Measurements from ENCODE around the gene SRC.

SRC gene

GRCh38 chr20:37315452-37316110 lies 30.4 kb upstream of the SRC start:
- DNase-seq, result no peak

- no peak for DNase-seq
These were observed 29.7 kb upstream of the SRC start for GRCh38 chr20:37316116-37316774.

- no peak for DNase-seq
These were observed 29.2 kb upstream of the SRC start for GRCh38 chr20:37316775-37317170.

GRCh38 chr20:37317316-37317715 lies 28.6 kb upstream of the SRC start:
- no peak for DNase-seq

GRCh38 chr20:37317994-37318640 lies 27.8 kb upstream of the SRC start:
- DNase-seq, result no peak

- DNase-seq, result no peak
These were observed 26.7 kb upstream of the SRC start for GRCh38 chr20:37319151-37319671.

- no peak for DNase-seq
These were observed 22.0 kb upstream of the SRC start for GRCh38 chr20:37323985-37324384.

- no peak for DNase-seq
These were observed 20.7 kb upstream of the SRC start for GRCh38 chr20:37325206-37325605.

GRCh38 chr20:37326666-37327065 lies 19.3 kb upstream of the SRC start:
- DNase-seq, result no peak

GRCh38 chr20:37327748-37328147 lies 18.2 kb upstream of the SRC start:
- DNase-seq, result peak; percentile 23

- DNase-seq, result no peak
These were observed 17.6 kb upstream of the SRC start for GRCh38 chr20:37328149-37328945.

GRCh38 chr20:37329481-37330165 lies 16.3 kb upstream of the SRC start:
- DNase-seq, result no peak

GRCh38 chr20:37330316-37330715 lies 15.6 kb upstream of the SRC start:
- no peak for DNase-seq

- DNase-seq, result no peak
These were observed 14.7 kb upstream of the SRC start for GRCh38 chr20:37331060-37331857.

- no peak for DNase-seq
These were observed 12.7 kb upstream of the SRC start for GRCh38 chr20:37333130-37333847.

GRCh38 chr20:37333848-37334318 lies 12.1 kb upstream of the SRC start:
- DNase-seq, result no peak

- DNase-seq, result no peak
These were observed 11.5 kb upstream of the SRC start for GRCh38 chr20:37334450-37334849.

GRCh38 chr20:37335642-37336368 lies 10.1 kb upstream of the SRC start:
- no peak for DNase-seq

GRCh38 chr20:37336369-37337207 lies 9.4 kb upstream of the SRC start:
- no peak for DNase-seq
